Measurements from ENCODE around the gene CLEC16A.

The CLEC16A gene

GRCh38 chr16:11169641-11170040 is 225.3 kb downstream of the CLEC16A start:
- DNase-seq: no peak

GRCh38 chr16:11170201-11170600 is 225.8 kb downstream of the CLEC16A start:
- DNase-seq: no peak

- DNase-seq: no peak
These were observed 226.5 kb downstream of the CLEC16A start for GRCh38 chr16:11170696-11171447.

GRCh38 chr16:11171448-11171709 is 227.0 kb downstream of the CLEC16A start:
- DNase-seq: no peak

- no peak for DNase-seq
These were observed 227.5 kb downstream of the CLEC16A start for GRCh38 chr16:11171757-11172299.

- no peak for DNase-seq
These were observed 229.1 kb downstream of the CLEC16A start for GRCh38 chr16:11173426-11173825.

GRCh38 chr16:11174141-11174540 is 229.8 kb downstream of the CLEC16A start:
- DNase-seq: no peak

GRCh38 chr16:11175106-11175786 is 230.9 kb downstream of the CLEC16A start:
- no peak for DNase-seq

GRCh38 chr16:11175787-11176341 is 231.5 kb downstream of the CLEC16A start:
- no peak for DNase-seq

- DNase-seq: no peak
These were observed 233.3 kb downstream of the CLEC16A start for GRCh38 chr16:11177578-11178160.

GRCh38 chr16:11178424-11178823 is 234.1 kb downstream of the CLEC16A start:
- DNase-seq: no peak

GRCh38 chr16:11179574-11179973 is 235.2 kb downstream of the CLEC16A start:
- no peak for DNase-seq

- no peak for DNase-seq
These were observed 236.1 kb downstream of the CLEC16A start for GRCh38 chr16:11180489-11180888.

- no peak for DNase-seq
These were observed 237.0 kb downstream of the CLEC16A start for GRCh38 chr16:11181242-11181898.

- DNase-seq: no peak
These were observed 237.5 kb downstream of the CLEC16A start for GRCh38 chr16:11181899-11182279.

- no peak for DNase-seq
These were observed 238.0 kb downstream of the CLEC16A start for GRCh38 chr16:11182411-11182810.

GRCh38 chr16:11183035-11183812 is 238.9 kb downstream of the CLEC16A start:
- no peak for DNase-seq

- DNase-seq: no peak
These were observed 239.6 kb downstream of the CLEC16A start for GRCh38 chr16:11183951-11184350.

GRCh38 chr16:11187522-11188023 is 243.2 kb downstream of the CLEC16A start:
- peak in 1 of 2 experiments; percentile 8 for DNase-seq

- no peak for DNase-seq
These were observed 244.7 kb downstream of the CLEC16A start for GRCh38 chr16:11188801-11189740.
